ENCODE data around the gene CPLX1.

Gene CPLX1

GRCh38 chr4:787561-787981 lies 38.4 kb downstream of the CPLX1 start:
- no peak overlapping the region for H3K4me3 ChIP-seq (ENCODE audit: low read depth, low read length)
- TF ChIP-seq CTCF (IDR thresholded peaks at IDR 0.05; ENCODE audit: borderline replicate concordance, insufficient read depth, low read depth, low read length): no peak

- no peak for TF ChIP-seq CTCF (IDR thresholded peaks at IDR 0.05; ENCODE audit: borderline replicate concordance, insufficient read depth, low read depth, low read length)
These were observed 39.0 kb downstream of the CPLX1 start for GRCh38 chr4:786861-787300.

GRCh38 chr4:786074-786741 lies 39.7 kb downstream of the CPLX1 start:
- H3K4me3 ChIP-seq (ENCODE audit: low read depth, low read length): no peak overlapping the region
- no peak for TF ChIP-seq CTCF (IDR thresholded peaks at IDR 0.05; ENCODE audit: borderline replicate concordance, insufficient read depth, low read depth, low read length)

More at GRCh38 chr4:786861-787300, 39.0 kb downstream of the CPLX1 start:
- H3K4me3 ChIP-seq (ENCODE audit: low read depth, low read length): no peak overlapping the region

GRCh38 chr4:785332-786073 lies 40.4 kb downstream of the CPLX1 start:
- no peak overlapping the region for H3K4me3 ChIP-seq (ENCODE audit: low read depth, low read length)
- no peak for TF ChIP-seq CTCF (IDR thresholded peaks at IDR 0.05; ENCODE audit: borderline replicate concordance, insufficient read depth, low read depth, low read length)

- no peak for TF ChIP-seq CTCF (IDR thresholded peaks at IDR 0.05; ENCODE audit: borderline replicate concordance, insufficient read depth, low read depth, low read length)
- no peak overlapping the region for H3K4me3 ChIP-seq (ENCODE audit: low read depth, low read length)
These were observed 41.3 kb downstream of the CPLX1 start for GRCh38 chr4:784401-785331.

- TF ChIP-seq CTCF (IDR thresholded peaks at IDR 0.05; ENCODE audit: borderline replicate concordance, insufficient read depth, low read depth, low read length): no peak
- H3K4me3 ChIP-seq (ENCODE audit: low read depth, low read length): peak overlapping the region; percentile 99
These were observed 44.3 kb downstream of the CPLX1 start for GRCh38 chr4:781493-782216.
